CD8-positive, alpha-beta memory T cell (primary cell): Measurements from ENCODE around the gene TMEM39B. TPM values are rescaled to one million over a fixed set of nuclear protein-coding genes. Genes with fewer than 3 reads are reported as not detected.
A peak's percentile ranks its signal among the peaks of the same experiment; 100 is the strongest.
"Not testable (repeated sequence)": the region's sequence is repeated elsewhere in the genome, so short reads cannot be mapped to it uniquely, and the experiment has no call there.

Experiments used
- CTCF ChIA-PET: fragments of 350-600 bp; sonication (Branson Sonifier 250); formaldehyde crosslinking; loops from one replicate; lab custom pipeline; 2021; ENCODE audit warnings: antibody characterized with exemption; lab: Charles Lee
- POLR2A ChIA-PET: fragments of 350-600 bp; sonication (Branson Sonifier 250); formaldehyde crosslinking; loops from one replicate; lab custom pipeline; 2021; ENCODE audit warnings: antibody characterized with exemption; lab: Charles Lee
- DNase-seq, 5 donors: peaks; one replicate each; pipeline versions ENCODE4 v3.0.0 to v3.0.0-alpha.2; 2020 to 2022; ENCODE audit warnings: mixed read lengths in 1 of 5
- H3K27ac ChIP-seq: one replicate; pipeline ENCODE4 v1.7.0; 2013; ENCODE audit warnings: low read depth, mild to moderate bottlenecking, low read length, moderate library complexity
- H3K27me3 ChIP-seq: 2 replicates; pipeline ENCODE4 v1.7.0; 2013; ENCODE audit warnings: low read length, mild to moderate bottlenecking; ENCODE audit not compliant: insufficient read depth, poor library complexity, severe bottlenecking
- H3K36me3 ChIP-seq: 2 replicates; pipeline ENCODE4 v1.7.0; 2013; ENCODE audit warnings: mild to moderate bottlenecking, low read length, moderate library complexity; ENCODE audit not compliant: insufficient read depth
- H3K4me1 ChIP-seq: 2 replicates; pipeline ENCODE4 v1.7.0; 2013; ENCODE audit warnings: mild to moderate bottlenecking, low read length, moderate library complexity; ENCODE audit not compliant: insufficient read depth
- H3K4me3 ChIP-seq: 2 replicates; pipeline ENCODE4 v1.7.0; 2013; ENCODE audit warnings: mild to moderate bottlenecking, low read length
- H3K9me3 ChIP-seq: 2 replicates; pipeline ENCODE4 v1.7.0; 2013; ENCODE audit warnings: mild to moderate bottlenecking, low read length
- H3K27ac Mint-ChIP-seq, 8 donors: one replicate each; pipeline ENCODE4 v1.8.0; 2020 to 2021; ENCODE audit warnings: mixed read lengths in 8 of 8, mild to moderate bottlenecking in 6 of 8, inconsistent platforms in 3 of 8, moderate library complexity in 3 of 8
- H3K27me3 Mint-ChIP-seq, 2 donors: one replicate each; pipeline ENCODE4 v1.8.0; 2020 to 2021; ENCODE audit warnings: mixed read lengths in 2 of 2, mild to moderate bottlenecking in 1 of 2, moderate library complexity in 1 of 2
- H3K36me3 Mint-ChIP-seq, 3 donors: one replicate each; pipeline ENCODE4 v1.8.0; 2020 to 2021; ENCODE audit warnings: mixed read lengths in 3 of 3, inconsistent platforms in 1 of 3, mild to moderate bottlenecking in 1 of 3
- H3K4me1 Mint-ChIP-seq, 3 donors: one replicate each; pipeline ENCODE4 v1.8.0; 2020 to 2021; ENCODE audit warnings: mixed read lengths in 3 of 3, inconsistent platforms in 1 of 3, mild to moderate bottlenecking in 1 of 3
- H3K4me3 Mint-ChIP-seq, 7 donors: one replicate each; pipeline ENCODE4 v1.8.0; 2020 to 2021; ENCODE audit warnings: mixed read lengths in 7 of 7, mild to moderate bottlenecking in 6 of 7, moderate library complexity in 4 of 7, inconsistent platforms in 2 of 7
- H3K9me3 Mint-ChIP-seq, 5 donors: one replicate each; pipeline ENCODE4 v1.8.0; 2020 to 2022; ENCODE audit warnings: mixed read lengths in 5 of 5, mild to moderate bottlenecking in 3 of 5, moderate library complexity in 2 of 5, inconsistent platforms in 1 of 5
- polyA plus RNA-seq: library from polyadenylated mRNA; unstranded; fragments of 300-500 nt; fragmentation: Illumina TruSeq; gene quantifications from one replicate; pipeline ENCODE4 v1.2.3, GENCODE V29; 2021
- total RNA-seq, 2 experiments: library from RNA; stranded (reverse); gene quantifications; one replicate each; pipeline ENCODE4 v1.2.3, GENCODE V29; 2021

Gene TMEM39B
- total and polyA plus RNA-seq, 3 experiments from 2014 or later: 2.4 to 25.8 (median 23.4) TPM

GRCh38 chr1:32114420-32114819 lies 41.7 kb downstream of the TMEM39B start:
- H3K27ac ChIP-seq: no peak overlapping the region
- H3K4me1 ChIP-seq: peaks cover 58% of the 10 kb centered on the region
- ChIA-PET POLR2A (no interaction called here), CTCF (no interaction called here)
- H3K9me3 Mint-ChIP-seq: no peaks in the 10 kb centered on the region
- peaks cover 0 to 47% (median 0%) of the 10 kb centered on the region in 3 donors for H3K36me3 Mint-ChIP-seq
- H3K27ac Mint-ChIP-seq: peak overlapping the region in 2 of 8 donors; percentile 5 to 23
- H3K4me1 Mint-ChIP-seq: peaks cover 54 to 80% (median 63%) of the 10 kb centered on the region in 3 donors
- no peaks in the 10 kb centered on the region for H3K27me3 ChIP-seq
- H3K27me3 Mint-ChIP-seq: no peaks in the 10 kb centered on the region
- no peak overlapping the region for H3K4me3 ChIP-seq
- H3K4me3 Mint-ChIP-seq: no peak overlapping the region
- H3K36me3 ChIP-seq: no peaks in the 10 kb centered on the region
- DNase-seq: no peak
- H3K9me3 ChIP-seq: no peaks in the 10 kb centered on the region

GRCh38 chr1:32115496-32115895 lies 42.8 kb downstream of the TMEM39B start:
- H3K9me3 Mint-ChIP-seq: no peaks in the 10 kb centered on the region
- H3K27ac Mint-ChIP-seq: peak overlapping the region in 1 of 8 donors; percentile 86
- H3K4me3 Mint-ChIP-seq: peak overlapping the region in 1 of 7 donors; percentile 15
- Histone ChIP-seq H3K4me3 (no peak overlapping the region), H3K36me3 (no peaks in the 10 kb centered on the region), H3K27me3 (no peaks in the 10 kb centered on the region), H3K9me3 (no peaks in the 10 kb centered on the region), H3K27ac (no peak overlapping the region), H3K4me1 (peaks cover 48% of the 10 kb centered on the region)
- POLR2A ChIA-PET: no interaction called here
- CTCF ChIA-PET: no interaction called here
- peaks cover 49 to 72% (median 52%) of the 10 kb centered on the region in 3 donors for H3K4me1 Mint-ChIP-seq
- no peaks in the 10 kb centered on the region for H3K27me3 Mint-ChIP-seq
- peaks cover 0 to 44% (median 0%) of the 10 kb centered on the region in 3 donors for H3K36me3 Mint-ChIP-seq
- no peak for DNase-seq

GRCh38 chr1:32116531-32116930 lies 43.8 kb downstream of the TMEM39B start:
- peaks cover 47 to 72% (median 50%) of the 10 kb centered on the region in 3 donors for H3K4me1 Mint-ChIP-seq
- no peak overlapping the region for H3K27ac ChIP-seq
- no peaks in the 10 kb centered on the region for H3K36me3 ChIP-seq
- H3K9me3 Mint-ChIP-seq: no peaks in the 10 kb centered on the region
- DNase-seq: no peak
- H3K27me3 Mint-ChIP-seq: no peaks in the 10 kb centered on the region
- H3K27me3 ChIP-seq: no peaks in the 10 kb centered on the region
- H3K4me3 Mint-ChIP-seq: peak overlapping the region in 1 of 7 donors; percentile 36
- peak overlapping the region in 3 of 8 donors; percentile 10 to 66 (median 39) for H3K27ac Mint-ChIP-seq
- H3K36me3 Mint-ChIP-seq: peaks cover 0 to 44% (median 2%) of the 10 kb centered on the region in 3 donors
- CTCF ChIA-PET: no interaction called here
- POLR2A ChIA-PET: no interaction called here
- no peak overlapping the region for H3K4me3 ChIP-seq
- H3K9me3 ChIP-seq: no peaks in the 10 kb centered on the region
- H3K4me1 ChIP-seq: peaks cover 45% of the 10 kb centered on the region

GRCh38 chr1:32122151-32122550 lies 49.4 kb downstream of the TMEM39B start:
- CTCF ChIA-PET: interaction anchor here (0.5 to 1.2 kb wide), 2 partner anchors 11 kb away, joined by 3 read pairs; no protein-coding TSS in a partner anchor
- Mint-ChIP-seq H3K4me3 (peak overlapping the region in 4 of 7 donors; percentile 13 to 58 (median 15)), H3K27ac (peak overlapping the region in 6 of 8 donors; percentile 40 to 72 (median 48)), H3K27me3 (no peaks in the 10 kb centered on the region), H3K36me3 (peaks cover 0 to 26% (median 4%) of the 10 kb centered on the region in 3 donors), H3K4me1 (peaks cover 46 to 67% (median 46%) of the 10 kb centered on the region in 3 donors), H3K9me3 (no peaks in the 10 kb centered on the region)
- H3K27me3 ChIP-seq: no peaks in the 10 kb centered on the region
- no peak overlapping the region for H3K4me3 ChIP-seq
- no peak overlapping the region for H3K27ac ChIP-seq
- POLR2A ChIA-PET: interaction anchor here (0.7 kb wide), 1 partner anchor 46 kb away, joined by 5 read pairs; no protein-coding TSS in a partner anchor
- peaks cover 37% of the 10 kb centered on the region for H3K4me1 ChIP-seq
- no peaks in the 10 kb centered on the region for H3K36me3 ChIP-seq
- DNase-seq: no peak
- no peaks in the 10 kb centered on the region for H3K9me3 ChIP-seq

- CTCF ChIA-PET, H3K9me3 Mint-ChIP-seq, H3K27me3 ChIP-seq, H3K36me3 ChIP-seq, H3K4me3 Mint-ChIP-seq, H3K27ac ChIP-seq, H3K4me3 ChIP-seq, H3K9me3 ChIP-seq, H3K27me3 Mint-ChIP-seq, DNase-seq: not testable (repeated sequence)
- H3K27ac Mint-ChIP-seq: peak overlapping the region in 2 of 8 donors; percentile 58 to 65
- peaks cover 49 to 69% (median 53%) of the 10 kb centered on the region in 3 donors for H3K4me1 Mint-ChIP-seq
- peaks cover 46% of the 10 kb centered on the region for H3K4me1 ChIP-seq
- peaks cover 0 to 20% (median 4%) of the 10 kb centered on the region in 3 donors for H3K36me3 Mint-ChIP-seq
- POLR2A ChIA-PET: interaction anchor here (0.6 kb wide), 1 partner anchor 32 kb away, joined by 3 read pairs; no protein-coding TSS in a partner anchor
Observed at GRCh38 chr1:32123361-32123760, 50.6 kb downstream of the TMEM39B start.

GRCh38 chr1:32125313-32125712 lies 52.6 kb downstream of the TMEM39B start:
- Histone ChIP-seq H3K36me3 (no peaks in the 10 kb centered on the region), H3K27ac (no peak overlapping the region), H3K4me3 (no peak overlapping the region), H3K27me3 (no peaks in the 10 kb centered on the region), H3K4me1 (peaks cover 57% of the 10 kb centered on the region), H3K9me3 (no peaks in the 10 kb centered on the region)
- ChIA-PET POLR2A (no interaction called here), CTCF (no interaction called here)
- DNase-seq: no peak
- Mint-ChIP-seq H3K36me3 (peaks cover 0 to 32% (median 4%) of the 10 kb centered on the region in 3 donors), H3K27me3 (no peaks in the 10 kb centered on the region), H3K4me3 (no peak overlapping the region), H3K4me1 (peaks cover 56 to 80% (median 68%) of the 10 kb centered on the region in 3 donors), H3K9me3 (no peaks in the 10 kb centered on the region), H3K27ac (peak overlapping the region in 1 of 8 donors; percentile 32)

GRCh38 chr1:32126770-32127169 lies 54.0 kb downstream of the TMEM39B start:
- ChIA-PET POLR2A (interaction anchor here (1.1 kb wide), 1 partner anchor 53 kb away, joined by 3 read pairs; the partner anchor contains the start of gene TXLNA), CTCF (interaction anchor here (1.0 kb wide), 1 partner anchor 15 kb away, joined by 3 read pairs; no protein-coding TSS in a partner anchor)
- no peak overlapping the region for H3K4me3 Mint-ChIP-seq
- peaks cover 48 to 76% (median 58%) of the 10 kb centered on the region in 3 donors for H3K4me1 Mint-ChIP-seq
- no peak for DNase-seq
- H3K36me3 ChIP-seq: no peaks in the 10 kb centered on the region
- no peaks in the 10 kb centered on the region for H3K27me3 ChIP-seq
- H3K4me1 ChIP-seq: peaks cover 47% of the 10 kb centered on the region
- H3K4me3 ChIP-seq: no peak overlapping the region
- no peaks in the 10 kb centered on the region for H3K27me3 Mint-ChIP-seq
- H3K27ac Mint-ChIP-seq: peak overlapping the region in 4 of 8 donors; percentile 25 to 50 (median 35)
- H3K27ac ChIP-seq: peak overlapping the region; percentile 9
- H3K9me3 Mint-ChIP-seq: no peaks in the 10 kb centered on the region
- peaks cover 0 to 36% (median 2%) of the 10 kb centered on the region in 3 donors for H3K36me3 Mint-ChIP-seq
- H3K9me3 ChIP-seq: no peaks in the 10 kb centered on the region
